IPS DF 19.7 (cell line): ENCODE measurements around the gene FARP1.

Experiments used
- DNase-seq: peaks from one replicate; pipeline ENCODE4 v3.0.0-alpha.2; 2013; ENCODE audit warnings: low read depth, low spot score

Gene FARP1

DNA sequence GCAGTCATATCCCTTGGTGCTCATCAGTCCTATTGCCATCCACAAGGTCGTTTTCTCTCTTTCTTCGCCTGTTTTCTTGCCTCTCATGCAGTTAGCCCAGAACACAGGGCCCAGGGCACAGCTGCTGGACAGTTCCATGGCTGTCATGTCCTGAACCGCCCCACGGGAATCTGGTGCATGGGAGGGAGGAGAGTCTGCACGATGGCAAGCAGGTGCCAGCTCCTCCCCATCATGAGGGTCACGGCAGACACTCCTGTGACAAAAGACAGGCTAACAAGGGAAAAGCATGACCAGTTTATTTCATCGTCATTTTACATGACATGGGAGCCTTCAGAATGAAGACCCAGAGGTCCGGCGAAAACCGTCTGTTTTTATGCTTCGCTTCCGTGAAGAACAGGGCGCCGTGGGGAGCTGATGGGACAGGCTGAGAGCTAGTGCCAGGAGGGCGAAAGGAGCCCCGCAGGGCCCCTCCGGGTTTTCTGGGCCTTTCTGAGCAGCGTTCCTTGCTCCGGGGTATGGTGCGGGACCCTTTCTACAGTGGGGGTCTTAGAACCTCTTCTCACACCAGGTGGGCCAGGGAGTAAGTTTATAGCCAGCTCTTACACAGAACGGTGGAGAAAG is 298.3 kb downstream of the FARP1 start:
- no peak for DNase-seq

DNA sequence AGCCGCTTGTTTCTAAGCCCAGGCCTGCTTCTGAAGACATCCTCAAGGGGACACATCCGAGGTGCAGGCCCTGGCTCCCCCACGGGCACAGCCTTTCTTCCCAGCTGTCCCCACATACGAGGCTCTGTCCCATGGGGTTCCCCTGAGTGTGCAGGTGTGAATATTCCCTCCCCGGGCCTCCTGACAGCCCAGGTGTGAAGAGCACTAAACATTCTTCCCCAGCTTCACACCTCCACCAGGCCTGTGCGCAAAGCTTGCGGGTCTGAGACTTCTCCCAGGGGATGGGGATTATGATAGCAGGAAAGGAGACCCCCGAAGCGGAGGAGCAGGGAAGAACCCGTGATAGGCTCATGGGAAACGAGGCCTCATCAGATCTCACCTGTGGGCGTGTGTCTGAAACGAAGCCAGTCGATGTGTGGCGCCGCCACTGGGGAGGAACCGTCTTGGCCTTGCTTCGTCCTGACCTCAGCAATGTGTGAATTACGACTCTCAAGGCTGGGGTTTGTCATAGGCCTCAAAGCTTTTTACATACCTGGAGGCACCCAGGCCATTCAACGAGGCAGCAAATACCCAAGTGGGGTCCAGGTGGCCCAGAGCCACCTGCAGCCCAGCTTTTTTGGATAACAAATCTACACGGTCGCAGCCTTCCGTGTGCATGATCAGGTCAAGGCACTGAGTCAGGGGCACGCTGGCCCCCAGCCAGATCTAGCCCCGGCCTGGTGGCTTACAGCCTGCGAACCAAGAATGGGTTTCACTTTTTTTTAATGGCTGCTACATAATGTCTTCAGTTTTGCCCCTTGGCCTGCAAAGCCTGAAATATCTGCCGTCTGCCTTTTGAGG is 299.7 kb downstream of the FARP1 start:
- DNase-seq = no peak

DNA sequence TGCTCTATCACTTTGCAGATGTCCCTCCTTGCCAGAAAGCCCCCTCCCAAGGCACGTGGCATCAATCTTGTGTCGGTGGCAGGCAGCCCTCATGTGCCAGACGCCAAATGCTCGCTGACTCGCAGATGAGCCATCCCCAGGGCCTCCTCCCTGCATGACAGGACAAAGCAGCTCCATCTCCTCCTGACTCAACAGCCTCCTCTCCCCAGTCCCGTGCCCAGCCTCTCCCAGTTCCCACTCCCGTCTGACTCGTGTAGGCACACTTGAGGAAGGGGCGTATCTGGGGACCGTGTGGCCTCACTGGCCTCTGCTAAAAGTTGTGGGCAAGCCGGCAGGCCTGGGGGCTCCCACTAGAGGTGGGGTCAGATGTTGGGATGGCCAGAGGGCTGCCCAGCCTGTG is 300.4 kb downstream of the FARP1 start:
- no peak for DNase-seq

GRCh38 chr13:98443800-98444325 is 301.0 kb downstream of the FARP1 start:
- no peak for DNase-seq

GRCh38 chr13:98444381-98444780 is 301.5 kb downstream of the FARP1 start:
- no peak for DNase-seq

DNA sequence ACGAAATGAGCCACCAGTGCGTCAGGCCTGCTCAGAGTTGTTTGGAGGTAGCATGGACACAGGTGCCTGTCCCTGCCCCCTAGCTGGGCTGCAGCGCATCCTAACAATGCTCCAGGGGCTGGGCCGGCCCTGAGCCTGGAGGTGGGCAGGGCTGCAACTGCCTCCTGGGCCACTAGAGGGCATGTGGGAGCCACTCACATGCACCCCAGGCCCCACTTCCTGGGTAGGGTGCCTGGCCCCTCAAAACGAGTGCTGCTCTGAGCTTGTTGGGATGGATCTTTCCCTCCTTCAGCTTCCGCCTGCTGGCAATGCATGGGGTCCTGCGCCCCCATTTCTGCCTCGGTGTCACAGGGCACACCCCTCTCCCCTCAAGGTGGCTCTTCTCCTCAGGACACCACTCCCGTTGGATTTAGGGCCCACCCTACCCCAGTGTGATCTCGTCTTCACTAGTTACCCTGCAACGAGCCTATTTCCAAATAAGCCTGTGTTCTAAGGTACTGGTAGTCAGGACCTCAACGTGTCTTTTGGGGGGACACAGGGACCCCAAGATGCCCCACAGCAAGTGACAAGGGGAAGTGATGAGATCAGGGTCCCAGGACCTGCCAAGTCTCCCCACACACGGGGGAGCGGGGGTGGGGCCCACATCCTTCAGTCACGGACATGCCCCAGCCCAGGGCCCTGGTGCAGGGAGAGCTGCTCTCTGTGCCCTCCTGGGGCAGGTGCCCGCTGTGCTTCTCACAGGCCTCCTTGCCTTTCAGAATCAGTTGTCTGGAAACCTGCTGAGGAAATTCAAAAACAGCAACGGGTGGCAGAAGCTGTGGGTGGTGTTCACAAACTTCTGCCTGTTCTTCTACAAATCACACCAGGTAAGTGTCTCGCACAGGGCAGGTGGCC is 302.7 kb downstream of the FARP1 start:
- DNase-seq = peak; percentile 33

GRCh38 chr13:98446234-98446621 is 303.3 kb downstream of the FARP1 start:
- DNase-seq = no peak

GRCh38 chr13:98447130-98447529 is 304.2 kb downstream of the FARP1 start:
- no peak for DNase-seq

GRCh38 chr13:98447881-98448641 is 305.2 kb downstream of the FARP1 start:
- no peak for DNase-seq

GRCh38 chr13:98448642-98448928 is 305.7 kb downstream of the FARP1 start:
- no peak for DNase-seq

DNA sequence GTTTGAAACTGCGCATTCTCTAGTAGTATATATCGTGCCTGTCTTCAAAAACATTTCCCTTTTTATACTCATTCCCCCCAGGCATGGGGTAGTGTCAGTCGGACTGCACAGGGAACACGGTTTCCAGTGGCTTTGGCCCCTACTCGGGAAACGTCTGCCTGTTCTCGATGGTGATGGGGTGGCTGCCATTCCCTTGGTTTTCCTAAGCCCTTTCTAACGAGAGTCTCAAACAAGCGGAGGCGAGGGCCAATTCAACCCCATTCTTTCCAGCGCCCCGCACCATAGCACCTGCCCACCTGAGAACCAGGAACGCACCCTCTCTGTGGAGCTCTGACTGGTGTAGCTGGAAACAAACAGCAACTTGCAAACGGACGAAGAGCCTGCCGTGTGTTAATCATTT is 306.4 kb downstream of the FARP1 start:
- DNase-seq = no peak

GRCh38 chr13:98450026-98450425 is 307.1 kb downstream of the FARP1 start:
- no peak for DNase-seq

- DNase-seq = no peak
These were observed 307.7 kb downstream of the FARP1 start for GRCh38 chr13:98450539-98451111.

DNA sequence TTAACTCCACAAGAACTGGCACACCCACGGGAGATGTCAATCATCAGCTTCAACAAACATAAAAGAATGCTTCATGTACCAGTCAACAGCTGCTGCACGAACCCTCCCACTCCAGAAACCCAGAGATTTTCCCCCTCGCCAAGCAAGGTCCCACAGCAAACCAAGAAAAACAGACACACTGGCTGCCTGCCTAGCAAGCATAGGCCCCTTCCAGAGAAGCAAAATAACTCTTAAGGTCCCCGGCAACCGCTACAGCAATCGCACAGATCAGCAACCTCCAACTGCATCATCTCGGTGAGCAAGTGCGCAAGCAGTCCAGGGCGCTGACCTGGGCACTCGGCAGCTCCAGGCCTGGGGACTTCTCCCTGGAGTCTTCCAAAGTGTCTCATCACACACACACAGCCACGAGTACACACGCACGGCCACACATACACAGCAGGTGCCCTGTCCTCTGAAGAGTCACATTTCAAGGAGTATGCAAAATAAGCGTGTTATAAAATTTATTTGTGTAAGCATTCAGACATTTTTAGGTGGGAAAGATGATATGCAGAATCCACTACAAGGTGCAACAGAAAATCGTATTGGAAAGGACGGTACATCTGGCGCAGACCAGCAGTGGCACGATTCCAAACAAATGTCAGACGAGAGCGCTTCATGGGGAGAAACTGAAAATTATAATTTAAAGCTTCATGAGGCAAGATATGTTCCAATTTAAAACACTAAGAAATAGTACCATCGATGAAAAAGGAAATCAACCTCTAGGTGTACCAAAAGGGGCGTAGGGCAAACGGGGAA is 309.0 kb downstream of the FARP1 start:
- no peak for DNase-seq

- DNase-seq = no peak
These were observed 310.3 kb downstream of the FARP1 start for GRCh38 chr13:98452851-98453843.

GRCh38 chr13:98454389-98454881 is 311.5 kb downstream of the FARP1 start:
- DNase-seq = no peak

GRCh38 chr13:98456413-98456845 is 313.5 kb downstream of the FARP1 start:
- no peak for DNase-seq

- no peak for DNase-seq
These were observed 314.2 kb downstream of the FARP1 start for GRCh38 chr13:98457053-98457452.

- DNase-seq = no peak
These were observed 315.5 kb downstream of the FARP1 start for GRCh38 chr13:98458431-98458830.
